Measurements from ENCODE around the gene PSME4.

DNA sequence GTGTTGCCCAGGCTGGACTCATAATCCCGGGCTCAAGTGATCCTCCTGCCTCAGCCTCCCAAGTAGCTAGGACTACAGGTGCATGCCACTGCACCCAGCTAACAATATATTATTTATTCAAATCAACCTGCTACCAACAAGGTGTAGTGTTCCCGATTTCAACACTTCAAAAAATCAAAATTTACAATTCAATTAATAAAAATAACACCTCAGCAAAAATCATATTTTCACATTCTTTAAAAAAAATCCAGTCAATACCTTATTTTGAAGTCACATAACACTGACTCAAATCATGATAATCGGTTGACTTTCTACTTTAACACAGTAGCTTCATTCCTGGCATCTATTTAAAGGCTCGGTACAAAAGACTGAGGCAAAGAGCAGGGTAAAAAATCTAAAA is 118.3 kb downstream of the PSME4 start:
- TF ChIP-seq, protein P1, sequence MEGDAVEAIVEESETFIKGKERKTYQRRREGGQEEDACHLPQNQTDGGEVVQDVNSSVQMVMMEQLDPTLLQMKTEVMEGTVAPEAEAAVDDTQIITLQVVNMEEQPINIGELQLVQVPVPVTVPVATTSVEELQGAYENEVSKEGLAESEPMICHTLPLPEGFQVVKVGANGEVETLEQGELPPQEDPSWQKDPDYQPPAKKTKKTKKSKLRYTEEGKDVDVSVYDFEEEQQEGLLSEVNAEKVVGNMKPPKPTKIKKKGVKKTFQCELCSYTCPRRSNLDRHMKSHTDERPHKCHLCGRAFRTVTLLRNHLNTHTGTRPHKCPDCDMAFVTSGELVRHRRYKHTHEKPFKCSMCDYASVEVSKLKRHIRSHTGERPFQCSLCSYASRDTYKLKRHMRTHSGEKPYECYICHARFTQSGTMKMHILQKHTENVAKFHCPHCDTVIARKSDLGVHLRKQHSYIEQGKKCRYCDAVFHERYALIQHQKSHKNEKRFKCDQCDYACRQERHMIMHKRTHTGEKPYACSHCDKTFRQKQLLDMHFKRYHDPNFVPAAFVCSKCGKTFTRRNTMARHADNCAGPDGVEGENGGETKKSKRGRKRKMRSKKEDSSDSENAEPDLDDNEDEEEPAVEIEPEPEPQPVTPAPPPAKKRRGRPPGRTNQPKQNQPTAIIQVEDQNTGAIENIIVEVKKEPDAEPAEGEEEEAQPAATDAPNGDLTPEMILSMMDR (IDR thresholded peaks at IDR 0.05 in 8 of 11, conservative IDR thresholded peaks at IDR 0.05 in 3 of 11) = no peak
- TF ChIP-seq POLR2A (IDR thresholded peaks at IDR 0.05) = no peak

Measured in spleen (tissue), 7 donors.